ENCODE results near the gene CLN6.

CLN6 gene

GRCh38 chr15:68276668-68277067 lies 47.1 kb upstream of the CLN6 start:
- no peak for TF ChIP-seq CTCF (IDR thresholded peaks at IDR 0.05; ENCODE audit: insufficient read depth, low read length, poor library complexity, severe bottlenecking)
- DNase-seq (ENCODE audit: extremely low read depth, insufficient read length), result no peak
- no peaks in the 10 kb centered on the region for H3K27me3 ChIP-seq (replicated peaks; ENCODE audit: control insufficient read depth, insufficient read depth, low read length)
- H3K4me3 ChIP-seq (replicated peaks; ENCODE audit: low read depth, low read length), result peak overlapping the region; percentile 99
- no peaks in the 10 kb centered on the region for H3K36me3 ChIP-seq (ENCODE audit: control insufficient read depth, insufficient read depth, low read length)

- no peak for DNase-seq (ENCODE audit: extremely low read depth, insufficient read length)
- Histone ChIP-seq H3K27me3 (replicated peaks; ENCODE audit: control insufficient read depth, insufficient read depth, low read length) (no peaks in the 10 kb centered on the region), H3K36me3 (ENCODE audit: control insufficient read depth, insufficient read depth, low read length) (no peaks in the 10 kb centered on the region), H3K4me3 (replicated peaks; ENCODE audit: low read depth, low read length) (no peak overlapping the region)
- TF ChIP-seq CTCF (IDR thresholded peaks at IDR 0.05; ENCODE audit: insufficient read depth, low read length, poor library complexity, severe bottlenecking), result no peak
Measured at GRCh38 chr15:68275165-68275746, 45.7 kb upstream of the CLN6 start.

GRCh38 chr15:68274201-68274848 lies 44.8 kb upstream of the CLN6 start:
- H3K27me3 ChIP-seq (replicated peaks; ENCODE audit: control insufficient read depth, insufficient read depth, low read length), result no peaks in the 10 kb centered on the region
- no peak for TF ChIP-seq CTCF (IDR thresholded peaks at IDR 0.05; ENCODE audit: insufficient read depth, low read length, poor library complexity, severe bottlenecking)
- no peak for DNase-seq (ENCODE audit: extremely low read depth, insufficient read length)

GRCh38 chr15:68272721-68273271 lies 43.3 kb upstream of the CLN6 start:
- TF ChIP-seq CTCF (IDR thresholded peaks at IDR 0.05; ENCODE audit: insufficient read depth, low read length, poor library complexity, severe bottlenecking), result no peak
- no peak for DNase-seq (ENCODE audit: extremely low read depth, insufficient read length)
- no peaks in the 10 kb centered on the region for H3K27me3 ChIP-seq (replicated peaks; ENCODE audit: control insufficient read depth, insufficient read depth, low read length)
- H3K4me3 ChIP-seq (replicated peaks; ENCODE audit: low read depth, low read length), result no peak overlapping the region
- no peaks in the 10 kb centered on the region for H3K36me3 ChIP-seq (ENCODE audit: control insufficient read depth, insufficient read depth, low read length)

More at GRCh38 chr15:68274201-68274848, 44.8 kb upstream of the CLN6 start:
- no peaks in the 10 kb centered on the region for H3K36me3 ChIP-seq (ENCODE audit: control insufficient read depth, insufficient read depth, low read length)
- no peak overlapping the region for H3K4me3 ChIP-seq (replicated peaks; ENCODE audit: low read depth, low read length)

GRCh38 chr15:68271854-68272471 lies 42.4 kb upstream of the CLN6 start:
- TF ChIP-seq CTCF (IDR thresholded peaks at IDR 0.05; ENCODE audit: insufficient read depth, low read length, poor library complexity, severe bottlenecking), result no peak
- H3K36me3 ChIP-seq (ENCODE audit: control insufficient read depth, insufficient read depth, low read length), result no peaks in the 10 kb centered on the region
- H3K27me3 ChIP-seq (replicated peaks; ENCODE audit: control insufficient read depth, insufficient read depth, low read length), result no peaks in the 10 kb centered on the region
- no peak overlapping the region for H3K4me3 ChIP-seq (replicated peaks; ENCODE audit: low read depth, low read length)
- no peak for DNase-seq (ENCODE audit: extremely low read depth, insufficient read length)
